Skeletal muscle satellite cell (primary cell): ENCODE measurements around the gene RERGL.
"Not testable (repeated sequence)": the region's sequence is repeated elsewhere in the genome, so short reads cannot be mapped to it uniquely, and the experiment has no call there.

Experiments used
- H3K27me3 ChIP-seq: 2 replicates; pipeline ENCODE4 v1.7.0; 2013; ENCODE audit warnings: low read length; ENCODE audit not compliant: control insufficient read depth, insufficient read depth
- H3K36me3 ChIP-seq: 2 replicates; pipeline ENCODE4 v1.7.0; 2013; ENCODE audit warnings: mild to moderate bottlenecking, control low read depth, low read length; ENCODE audit not compliant: insufficient read depth
- H3K4me1 ChIP-seq: 2 replicates; pipeline ENCODE4 v1.7.0; 2013; ENCODE audit warnings: low read length; ENCODE audit not compliant: control insufficient read depth, insufficient read depth
- H3K4me2 ChIP-seq: 2 replicates; pipeline ENCODE4 v1.7.0; 2013; ENCODE audit warnings: mild to moderate bottlenecking, low read length
- H3K4me3 ChIP-seq: 2 replicates; pipeline ENCODE4 v1.7.0; 2013; ENCODE audit warnings: low read length
- H3K9ac ChIP-seq: 2 replicates; pipeline ENCODE4 v1.7.0; 2013; ENCODE audit warnings: mild to moderate bottlenecking, low read depth, low read length, moderate library complexity
- H3K9me3 ChIP-seq: replicated peaks from 2 replicates; pipeline ENCODE4 v1.7.0; 2013; ENCODE audit warnings: mild to moderate bottlenecking, control low read depth, low read length

The RERGL gene

GRCh38 chr12:18074001-18074400, 16.0 kb downstream of the RERGL start:
- H3K36me3 ChIP-seq = no peaks in the 10 kb centered on the region
- peaks cover 3% of the 10 kb centered on the region for H3K4me1 ChIP-seq
- no peak overlapping the region for H3K4me3 ChIP-seq
- H3K9me3 ChIP-seq = no peaks in the 10 kb centered on the region
- no peak overlapping the region for H3K9ac ChIP-seq
- no peaks in the 10 kb centered on the region for H3K27me3 ChIP-seq
- H3K4me2 ChIP-seq = no peak overlapping the region

- no peaks in the 10 kb centered on the region for H3K4me1 ChIP-seq
- no peaks in the 10 kb centered on the region for H3K9me3 ChIP-seq
- no peaks in the 10 kb centered on the region for H3K27me3 ChIP-seq
- H3K9ac ChIP-seq = no peak overlapping the region
- no peak overlapping the region for H3K4me3 ChIP-seq
- H3K4me2 ChIP-seq = no peak overlapping the region
- H3K36me3 ChIP-seq = no peaks in the 10 kb centered on the region
Measured at GRCh38 chr12:18072723-18073122, 17.3 kb downstream of the RERGL start.

DNA sequence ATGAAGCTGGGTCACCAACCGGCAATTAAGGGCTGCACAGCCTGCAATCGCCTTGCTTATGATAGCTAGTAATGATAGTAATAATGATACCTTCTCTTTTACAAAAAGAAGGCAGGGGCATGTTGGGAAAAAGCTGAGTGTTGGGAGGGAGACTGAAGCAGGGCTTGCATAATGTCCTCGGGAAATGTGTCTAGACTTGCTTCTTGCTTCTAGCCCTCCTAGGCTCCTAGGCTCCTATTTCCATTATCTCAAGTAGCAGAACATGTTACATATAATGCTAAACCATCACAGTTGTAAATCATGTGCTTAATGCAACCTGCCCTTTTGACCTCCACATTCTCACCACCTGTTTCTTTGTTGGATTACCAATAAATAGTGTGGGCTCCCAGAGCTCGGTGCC, 18.7 kb downstream of the RERGL start:
- Histone ChIP-seq H3K4me1 (no peaks in the 10 kb centered on the region), H3K4me3 (no peak overlapping the region), H3K27me3 (no peaks in the 10 kb centered on the region), H3K4me2 (no peak overlapping the region), H3K9ac (no peak overlapping the region), H3K9me3 (no peaks in the 10 kb centered on the region), H3K36me3 (no peaks in the 10 kb centered on the region)

DNA sequence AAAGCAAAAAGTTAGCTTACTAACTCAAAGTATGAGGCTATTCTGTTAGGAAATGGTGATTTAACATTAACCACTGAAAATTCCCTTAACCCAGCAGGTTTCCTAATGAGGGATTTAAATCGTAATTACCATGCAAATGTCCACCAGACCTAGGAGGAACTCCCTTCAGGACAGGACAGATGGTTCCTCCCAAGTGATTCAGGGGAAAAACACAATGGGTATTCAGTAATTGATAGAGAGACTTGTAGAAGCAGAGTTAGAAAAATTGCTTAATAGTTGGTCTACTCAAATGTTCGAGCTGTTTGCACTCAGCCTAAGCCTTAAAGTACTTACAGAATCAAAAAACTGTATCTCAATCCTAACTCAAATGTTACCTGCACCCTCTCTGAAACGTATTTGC, 21.6 kb downstream of the RERGL start:
- Histone ChIP-seq H3K4me1 (no peaks in the 10 kb centered on the region), H3K9ac (no peak overlapping the region), H3K9me3 (no peaks in the 10 kb centered on the region), H3K4me3 (no peak overlapping the region), H3K36me3 (no peaks in the 10 kb centered on the region), H3K27me3 (no peaks in the 10 kb centered on the region), H3K4me2 (no peak overlapping the region)

DNA sequence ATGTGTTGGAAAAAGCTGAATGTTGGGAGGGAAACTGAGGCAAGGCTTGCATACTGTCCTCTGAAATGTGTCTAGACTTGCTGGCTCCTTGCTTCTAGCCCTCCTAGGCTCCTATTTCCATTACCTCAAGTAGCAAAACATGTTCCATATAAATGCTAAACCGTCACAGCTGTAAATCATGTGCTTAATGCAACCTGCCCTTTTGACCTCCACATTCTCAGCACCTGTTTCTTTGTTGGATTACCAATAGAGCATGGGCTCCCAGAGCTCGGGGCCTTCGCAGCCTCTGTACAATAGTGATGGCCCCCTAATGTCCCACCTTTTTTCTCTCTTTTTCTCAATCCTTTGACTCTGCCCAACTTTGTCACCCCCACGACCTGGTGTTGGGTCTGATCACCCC, 23.3 kb downstream of the RERGL start:
- Histone ChIP-seq H3K27me3 (no peaks in the 10 kb centered on the region), H3K9ac (no peak overlapping the region), H3K4me3 (no peak overlapping the region), H3K4me2 (no peak overlapping the region), H3K9me3 (no peaks in the 10 kb centered on the region), H3K4me1 (no peaks in the 10 kb centered on the region), H3K36me3 (no peaks in the 10 kb centered on the region)

GRCh38 chr12:18062867-18063266, 27.1 kb downstream of the RERGL start:
- not testable (repeated sequence) for H3K9me3 ChIP-seq, H3K4me1 ChIP-seq, H3K4me2 ChIP-seq, H3K4me3 ChIP-seq, H3K27me3 ChIP-seq, H3K36me3 ChIP-seq, H3K9ac ChIP-seq

GRCh38 chr12:18057051-18057450, 32.9 kb downstream of the RERGL start:
- Histone ChIP-seq H3K4me3 (no peak overlapping the region), H3K9me3 (no peaks in the 10 kb centered on the region), H3K4me2 (no peak overlapping the region), H3K4me1 (no peaks in the 10 kb centered on the region), H3K27me3 (no peaks in the 10 kb centered on the region), H3K9ac (no peak overlapping the region), H3K36me3 (no peaks in the 10 kb centered on the region)

GRCh38 chr12:18054925-18055619, 34.9 kb downstream of the RERGL start:
- no peak overlapping the region for H3K9ac ChIP-seq
- no peaks in the 10 kb centered on the region for H3K4me1 ChIP-seq
- no peaks in the 10 kb centered on the region for H3K9me3 ChIP-seq
- H3K4me3 ChIP-seq = no peak overlapping the region
- H3K27me3 ChIP-seq = no peaks in the 10 kb centered on the region
- no peaks in the 10 kb centered on the region for H3K36me3 ChIP-seq
- H3K4me2 ChIP-seq = no peak overlapping the region

GRCh38 chr12:18045446-18045992, 44.5 kb downstream of the RERGL start:
- no peak overlapping the region for H3K4me3 ChIP-seq
- H3K27me3 ChIP-seq = no peaks in the 10 kb centered on the region
- no peak overlapping the region for H3K9ac ChIP-seq
- H3K4me1 ChIP-seq = no peaks in the 10 kb centered on the region
- no peaks in the 10 kb centered on the region for H3K36me3 ChIP-seq
- H3K9me3 ChIP-seq = no peaks in the 10 kb centered on the region
- no peak overlapping the region for H3K4me2 ChIP-seq

GRCh38 chr12:18040060-18040742, 49.8 kb downstream of the RERGL start:
- not testable (repeated sequence) for H3K9ac ChIP-seq, H3K4me3 ChIP-seq, H3K27me3 ChIP-seq

More at GRCh38 chr12:18040060-18040742, 49.8 kb downstream of the RERGL start:
- H3K36me3 ChIP-seq, H3K4me1 ChIP-seq, H3K9me3 ChIP-seq, H3K4me2 ChIP-seq: not testable (repeated sequence)
